Measurements from ENCODE around the gene PCDHGA8. TPM values are rescaled to one million over a fixed set of nuclear protein-coding genes. Genes with fewer than 3 reads are reported as not detected.

The PCDHGA8 gene
- 2.6 TPM for total RNA-seq (ENCODE audit: unreplicated experiment)
- long read RNA-seq = 0 reads

DNA sequence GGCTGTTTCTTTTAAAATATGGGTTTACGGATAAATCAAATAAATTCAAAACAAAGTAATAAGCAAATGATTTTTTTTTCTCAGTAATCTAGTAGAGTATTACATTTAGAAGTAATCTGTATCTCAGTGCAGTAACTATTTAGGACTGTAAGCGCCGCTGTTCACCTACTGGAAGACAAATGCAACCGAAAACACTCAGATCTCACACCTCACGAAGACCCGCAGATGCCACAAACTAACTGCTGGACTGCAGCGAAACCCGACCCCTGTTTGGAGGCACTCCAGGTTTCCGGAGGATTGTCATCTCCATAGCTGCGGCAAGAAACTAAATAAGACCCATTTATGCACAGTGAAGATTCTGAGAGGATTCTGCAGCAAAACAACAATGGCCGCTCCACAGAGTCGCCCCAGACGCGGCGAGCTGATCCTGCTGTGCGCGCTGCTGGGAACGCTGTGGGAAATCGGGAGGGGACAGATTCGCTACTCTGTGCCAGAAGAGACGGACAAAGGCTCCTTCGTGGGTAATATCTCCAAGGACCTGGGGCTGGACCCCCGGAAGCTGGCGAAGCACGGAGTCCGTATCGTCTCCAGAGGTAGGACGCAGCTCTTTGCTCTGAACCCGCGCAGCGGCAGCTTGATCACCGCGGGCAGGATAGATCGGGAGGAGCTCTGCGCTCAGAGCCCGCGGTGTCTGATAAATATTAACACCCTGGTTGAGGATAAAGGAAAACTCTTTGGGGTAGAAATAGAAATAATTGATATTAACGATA is at the start of gene PCDHGA8:
Gene PCDHGA8 (plus strand): TSS at position 205 of the 770 bp plus-strand sequence. CDS start 181 bp downstream, at position 386.
- Mint-ChIP-seq H3K9me3 (ENCODE audit: unreplicated experiment) (peaks cover 37% of the 10 kb centered on the region), H3K4me1 (ENCODE audit: unreplicated experiment) (peaks cover 3% of the 10 kb centered on the region), H3K4me3 (ENCODE audit: unreplicated experiment) (peak within 1 kb of the TSS; percentile 56), H3K27me3 (ENCODE audit: unreplicated experiment) (peaks cover 4% of the 10 kb centered on the region), H3K27ac (ENCODE audit: unreplicated experiment) (no peak within 1 kb of the TSS), H3K36me3 (ENCODE audit: low read depth, unreplicated experiment) (peaks cover 69% of the 10 kb centered on the region)
- no peak for DNase-seq (ENCODE audit: low spot score)
- TF ChIP-seq, protein P1, sequence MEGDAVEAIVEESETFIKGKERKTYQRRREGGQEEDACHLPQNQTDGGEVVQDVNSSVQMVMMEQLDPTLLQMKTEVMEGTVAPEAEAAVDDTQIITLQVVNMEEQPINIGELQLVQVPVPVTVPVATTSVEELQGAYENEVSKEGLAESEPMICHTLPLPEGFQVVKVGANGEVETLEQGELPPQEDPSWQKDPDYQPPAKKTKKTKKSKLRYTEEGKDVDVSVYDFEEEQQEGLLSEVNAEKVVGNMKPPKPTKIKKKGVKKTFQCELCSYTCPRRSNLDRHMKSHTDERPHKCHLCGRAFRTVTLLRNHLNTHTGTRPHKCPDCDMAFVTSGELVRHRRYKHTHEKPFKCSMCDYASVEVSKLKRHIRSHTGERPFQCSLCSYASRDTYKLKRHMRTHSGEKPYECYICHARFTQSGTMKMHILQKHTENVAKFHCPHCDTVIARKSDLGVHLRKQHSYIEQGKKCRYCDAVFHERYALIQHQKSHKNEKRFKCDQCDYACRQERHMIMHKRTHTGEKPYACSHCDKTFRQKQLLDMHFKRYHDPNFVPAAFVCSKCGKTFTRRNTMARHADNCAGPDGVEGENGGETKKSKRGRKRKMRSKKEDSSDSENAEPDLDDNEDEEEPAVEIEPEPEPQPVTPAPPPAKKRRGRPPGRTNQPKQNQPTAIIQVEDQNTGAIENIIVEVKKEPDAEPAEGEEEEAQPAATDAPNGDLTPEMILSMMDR (IDR thresholded peaks at IDR 0.05; ENCODE audit: unreplicated experiment) = no peak

DNA sequence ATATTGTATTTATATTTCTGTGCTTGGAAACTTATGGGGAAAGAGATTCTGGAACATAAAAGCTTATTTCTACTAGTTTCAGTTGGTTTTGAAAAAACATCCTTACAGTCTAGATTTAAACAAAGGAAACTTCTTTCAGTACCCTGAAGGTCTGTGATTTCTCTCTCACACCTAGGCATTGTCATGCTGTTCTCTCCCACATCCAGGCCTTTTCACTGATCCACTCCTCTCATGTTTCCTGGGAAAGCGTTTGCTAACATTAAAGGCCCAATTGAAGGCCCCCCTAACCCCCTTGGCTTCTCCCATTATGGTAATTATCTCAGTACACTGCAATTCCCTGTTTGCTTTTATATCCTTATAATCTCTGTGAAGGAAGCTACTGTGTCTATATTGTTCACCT is 49.7 kb upstream of the PCDHGA8 start:
- DNase-seq (ENCODE audit: low spot score) = no peak
- Mint-ChIP-seq H3K9me3 (ENCODE audit: unreplicated experiment) (peaks cover 48% of the 10 kb centered on the region), H3K4me1 (ENCODE audit: unreplicated experiment) (no peaks in the 10 kb centered on the region), H3K4me3 (ENCODE audit: unreplicated experiment) (no peak overlapping the region), H3K27ac (ENCODE audit: unreplicated experiment) (no peak overlapping the region), H3K27me3 (ENCODE audit: unreplicated experiment) (peaks cover 9% of the 10 kb centered on the region), H3K36me3 (ENCODE audit: low read depth, unreplicated experiment) (peaks cover 46% of the 10 kb centered on the region)
- TF ChIP-seq, protein P1 (IDR thresholded peaks at IDR 0.05; ENCODE audit: unreplicated experiment) = no peak

DNA sequence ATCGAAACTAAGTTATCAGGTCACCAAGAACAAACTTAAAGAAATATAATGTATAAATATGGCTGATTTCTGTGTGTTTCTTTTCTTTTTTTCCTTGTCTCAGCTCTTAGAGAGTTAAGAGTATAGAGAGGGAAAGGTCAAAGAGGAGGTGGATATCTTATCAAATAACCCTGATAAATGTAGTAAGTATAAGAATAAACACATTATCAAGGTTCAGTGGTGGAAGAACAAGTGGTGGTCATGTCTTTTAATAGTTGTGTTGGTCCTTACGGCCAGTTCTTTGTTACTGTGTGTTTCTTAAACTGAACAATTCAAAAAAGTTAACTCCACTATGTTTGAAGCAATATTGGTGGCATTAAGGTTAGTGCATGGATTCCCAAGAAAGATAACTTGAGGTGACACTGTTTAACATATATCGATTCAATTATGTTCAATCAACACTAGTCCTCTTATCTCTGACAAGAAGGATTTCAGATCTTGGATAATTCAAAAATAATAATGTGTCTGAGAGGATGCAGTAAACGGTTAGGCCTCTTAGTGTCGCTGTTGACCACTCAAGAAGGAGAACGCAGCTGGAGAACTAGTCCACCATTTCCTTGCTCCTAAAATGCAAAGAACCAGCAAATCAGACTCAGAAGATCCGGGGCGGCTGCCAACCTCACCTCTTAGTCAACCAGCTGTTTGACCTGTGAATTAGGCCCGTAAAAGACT is 49.0 kb upstream of the PCDHGA8 start, which contains the start of gene PCDHGA3:
Gene PCDHGA3 (plus strand): TSS at position 588 of the 711 bp plus-strand sequence. CDS start 205 bp downstream, outside the sequence.
- Mint-ChIP-seq H3K36me3 (ENCODE audit: low read depth, unreplicated experiment) (peaks cover 46% of the 10 kb centered on the region), H3K27ac (ENCODE audit: unreplicated experiment) (no peak within 1 kb of the TSS), H3K27me3 (ENCODE audit: unreplicated experiment) (peaks cover 9% of the 10 kb centered on the region), H3K4me1 (ENCODE audit: unreplicated experiment) (no peaks in the 10 kb centered on the region), H3K4me3 (ENCODE audit: unreplicated experiment) (peak within 1 kb of the TSS; percentile 56), H3K9me3 (ENCODE audit: unreplicated experiment) (peaks cover 42% of the 10 kb centered on the region)
- DNase-seq (ENCODE audit: low spot score) = no peak
- TF ChIP-seq, protein P1 (IDR thresholded peaks at IDR 0.05; ENCODE audit: unreplicated experiment) = peak; percentile 23

DNA sequence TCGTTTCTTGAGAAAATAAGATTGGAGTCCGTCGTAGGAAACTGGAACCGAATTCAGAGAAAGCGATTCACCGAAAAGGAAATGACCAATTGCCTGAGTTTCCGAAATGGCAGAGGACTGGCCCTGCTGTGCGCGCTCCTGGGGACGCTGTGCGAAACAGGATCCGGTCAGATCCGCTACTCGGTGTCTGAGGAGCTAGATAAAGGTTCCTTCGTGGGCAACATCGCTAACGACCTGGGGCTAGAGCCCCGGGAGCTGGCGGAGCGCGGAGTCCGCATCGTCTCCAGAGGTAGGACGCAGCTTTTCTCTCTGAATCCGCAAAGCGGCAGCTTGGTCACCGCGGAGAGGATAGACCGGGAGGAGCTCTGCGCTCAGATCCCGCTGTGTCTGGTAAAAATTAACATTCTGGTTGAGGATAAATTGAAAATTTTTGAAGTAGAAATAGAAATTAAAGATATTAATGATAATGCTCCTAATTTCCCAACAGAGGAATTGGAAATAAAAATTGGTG is 48.4 kb upstream of the PCDHGA8 start:
- Mint-ChIP-seq H3K36me3 (ENCODE audit: low read depth, unreplicated experiment) (peaks cover 46% of the 10 kb centered on the region), H3K4me3 (ENCODE audit: unreplicated experiment) (peak overlapping the region; percentile 56), H3K27me3 (ENCODE audit: unreplicated experiment) (peaks cover 9% of the 10 kb centered on the region), H3K4me1 (ENCODE audit: unreplicated experiment) (no peaks in the 10 kb centered on the region), H3K9me3 (ENCODE audit: unreplicated experiment) (peaks cover 37% of the 10 kb centered on the region), H3K27ac (ENCODE audit: unreplicated experiment) (no peak overlapping the region)
- TF ChIP-seq, protein P1 (IDR thresholded peaks at IDR 0.05; ENCODE audit: unreplicated experiment) = no peak
- no peak for DNase-seq (ENCODE audit: low spot score)

Measured in endothelial cell (in vitro differentiated cells).